Panc1 (cell line): ENCODE data around the gene PHACTR2. TPM values are rescaled to one million over a fixed set of nuclear protein-coding genes. Genes with fewer than 3 reads are reported as not detected.

ENCODE experiments used
- ATAC-seq: fragments of 200-7000 bp; cut with Tn5 transposase; 2 replicates; pipeline ENCODE4 v1.9.1; 2020; ENCODE audit warnings: mild to moderate bottlenecking, moderate library complexity
- BruUV-seq: library from RNA; stranded (reverse); fragments of 400-500 nt; replicated peaks from 2 replicates; lab custom pipeline; 2021; lab: Mats Ljungman, UMichigan
- CTCF ChIA-PET: fragments of 300-600 bp; sonication (Branson Sonifier 250); formaldehyde crosslinking; loops from one replicate; lab custom pipeline; 2022; ENCODE audit warnings: antibody characterized with exemption; lab: Charles Lee
- POLR2A ChIA-PET: fragments of 300-600 bp; sonication (Branson Sonifier 250); formaldehyde crosslinking; loops from one replicate; lab custom pipeline; 2022; ENCODE audit warnings: antibody characterized with exemption; lab: Charles Lee
- DNase-seq: peaks from one replicate; pipeline ENCODE4 v3.0.0-alpha.2; 2010; ENCODE audit warnings: low read depth, low spot score
- H3K27ac ChIP-seq: 2 replicates; pipeline ENCODE4 v1.5.1; 2011; ENCODE audit warnings: mild to moderate bottlenecking, low read length, inconsistent platforms
- H3K27me3 ChIP-seq: fragments of 200-500 bp; sonication (Bioruptor generic); 2 replicates; pipeline ENCODE4 v1.6.0; 2014; ENCODE audit warnings: low read length, inconsistent platforms; ENCODE audit not compliant: control insufficient read depth, insufficient read depth
- H3K36me3 ChIP-seq: fragments of 200-500 bp; sonication (Bioruptor generic); 2 replicates; pipeline ENCODE4 v1.5.1; 2014; ENCODE audit warnings: inconsistent platforms, mild to moderate bottlenecking, low read length, moderate library complexity; ENCODE audit not compliant: control insufficient read depth, insufficient read depth
- H3K4me1 ChIP-seq: 2 replicates; pipeline ENCODE4 v1.5.1; 2011; ENCODE audit warnings: inconsistent platforms, mild to moderate bottlenecking, low read length, moderate library complexity; ENCODE audit not compliant: control insufficient read depth, insufficient read depth
- H3K4me3 ChIP-seq, 2 experiments: 2 replicates each; pipeline ENCODE4 v1.5.1; 2011 to 2012; ENCODE audit warnings: low read depth in 2 of 2, low read length in 2 of 2, mild to moderate bottlenecking in 2 of 2, inconsistent platforms in 1 of 2, moderate library complexity in 1 of 2
- H3K9me3 ChIP-seq: fragments of 200-500 bp; sonication (Bioruptor generic); 2 replicates; pipeline ENCODE4 v1.5.1; 2014; ENCODE audit warnings: low read depth, mild to moderate bottlenecking, inconsistent platforms, low read length, moderate library complexity; ENCODE audit not compliant: control insufficient read depth, insufficient read depth
- POLR2AphosphoS5 ChIP-seq: IDR thresholded peaks from 2 replicates; pipeline ENCODE4 v1.6.1; 2012; ENCODE audit warnings: mild to moderate bottlenecking, low read depth, low read length, moderate library complexity
- SIN3A ChIP-seq: IDR thresholded peaks from 2 replicates; pipeline ENCODE4 v1.6.1; 2012; ENCODE audit warnings: low read depth, mild to moderate bottlenecking, low read length, moderate library complexity, borderline replicate concordance; ENCODE audit not compliant: insufficient read depth
- TCF7L2 ChIP-seq: IDR thresholded peaks from 2 replicates; pipeline ENCODE4 v1.6.1; 2011; ENCODE audit warnings: mild to moderate bottlenecking, low read depth, low read length, inconsistent platforms
- in situ Hi-C: cut with HindIII; loops from 2 replicates; pipeline ENCODE4 v1.10.0; 2016; ENCODE audit warnings: low sequenced_read_pairs, low pct_unique_long_range_greater_than_20kb
- intact Hi-C: fragments of 100-400 bp; cut with micrococcal nuclease; formaldehyde crosslinking; loops from one replicate; pipeline ENCODE4 v1.10.0; 2022; ENCODE audit not compliant: unreplicated experiment
- total RNA-seq: library from RNA; stranded (reverse); gene quantifications from one replicate; pipeline ENCODE4 v1.2.1, GENCODE V29; 2021; ENCODE audit not compliant: unreplicated experiment
- TF ChIP-seq, protein P1 (sequence below), 2 experiments: IDR thresholded peaks; 2 replicates each; pipeline ENCODE4 v1.6.1; 2011 to 2012; ENCODE audit warnings: low read depth in 2 of 2, control low read depth in 1 of 2, low read length in 1 of 2, mild to moderate bottlenecking in 1 of 2, moderate library complexity in 1 of 2; ENCODE audit not compliant: insufficient read depth in 1 of 2
- TF ChIP-seq, protein P2 (sequence below): fragments of 450-650 bp; IDR thresholded peaks from 2 replicates; pipeline ENCODE4 v1.5.1; 2017; ENCODE audit warnings: mild to moderate bottlenecking

Gene PHACTR2
- total RNA-seq, 1 experiment from 2014 or later = 59.9 TPM

DNA sequence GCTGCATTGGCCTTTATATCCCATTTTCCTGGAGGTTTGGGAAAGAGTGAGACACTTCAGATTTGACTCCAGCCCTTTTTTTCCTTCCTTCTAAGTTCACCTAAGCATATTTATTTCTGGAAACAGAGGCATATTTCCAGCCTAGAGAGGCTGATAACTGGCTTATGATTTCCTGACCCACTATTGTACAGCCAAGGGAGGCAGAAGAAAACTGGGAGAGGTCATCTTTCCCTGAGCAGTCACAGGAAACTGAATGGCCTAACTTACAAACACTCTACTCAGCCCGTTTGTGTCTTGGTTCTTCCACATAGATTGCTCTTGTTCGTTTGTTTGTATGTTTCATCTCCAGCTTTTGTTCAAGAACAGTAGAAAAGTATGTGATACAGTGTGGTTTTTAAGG lies 101.2 kb downstream of the PHACTR2 start:
- intact Hi-C loops (no loop called here), in situ Hi-C loops (no loop called here)
- no peak for DNase-seq
- Histone ChIP-seq H3K9me3 (no peaks in the 10 kb centered on the region), H3K4me1 (no peaks in the 10 kb centered on the region), H3K27ac (no peak overlapping the region), H3K27me3 (no peaks in the 10 kb centered on the region), H3K4me3 (no peak overlapping the region), H3K36me3 (peaks cover 6% of the 10 kb centered on the region; the same call in 1 of the 2 replicates)
- TF ChIP-seq TCF7L2 (no peak), SIN3A (no peak), POLR2AphosphoS5 (no peak)
- TF ChIP-seq, protein P1, sequence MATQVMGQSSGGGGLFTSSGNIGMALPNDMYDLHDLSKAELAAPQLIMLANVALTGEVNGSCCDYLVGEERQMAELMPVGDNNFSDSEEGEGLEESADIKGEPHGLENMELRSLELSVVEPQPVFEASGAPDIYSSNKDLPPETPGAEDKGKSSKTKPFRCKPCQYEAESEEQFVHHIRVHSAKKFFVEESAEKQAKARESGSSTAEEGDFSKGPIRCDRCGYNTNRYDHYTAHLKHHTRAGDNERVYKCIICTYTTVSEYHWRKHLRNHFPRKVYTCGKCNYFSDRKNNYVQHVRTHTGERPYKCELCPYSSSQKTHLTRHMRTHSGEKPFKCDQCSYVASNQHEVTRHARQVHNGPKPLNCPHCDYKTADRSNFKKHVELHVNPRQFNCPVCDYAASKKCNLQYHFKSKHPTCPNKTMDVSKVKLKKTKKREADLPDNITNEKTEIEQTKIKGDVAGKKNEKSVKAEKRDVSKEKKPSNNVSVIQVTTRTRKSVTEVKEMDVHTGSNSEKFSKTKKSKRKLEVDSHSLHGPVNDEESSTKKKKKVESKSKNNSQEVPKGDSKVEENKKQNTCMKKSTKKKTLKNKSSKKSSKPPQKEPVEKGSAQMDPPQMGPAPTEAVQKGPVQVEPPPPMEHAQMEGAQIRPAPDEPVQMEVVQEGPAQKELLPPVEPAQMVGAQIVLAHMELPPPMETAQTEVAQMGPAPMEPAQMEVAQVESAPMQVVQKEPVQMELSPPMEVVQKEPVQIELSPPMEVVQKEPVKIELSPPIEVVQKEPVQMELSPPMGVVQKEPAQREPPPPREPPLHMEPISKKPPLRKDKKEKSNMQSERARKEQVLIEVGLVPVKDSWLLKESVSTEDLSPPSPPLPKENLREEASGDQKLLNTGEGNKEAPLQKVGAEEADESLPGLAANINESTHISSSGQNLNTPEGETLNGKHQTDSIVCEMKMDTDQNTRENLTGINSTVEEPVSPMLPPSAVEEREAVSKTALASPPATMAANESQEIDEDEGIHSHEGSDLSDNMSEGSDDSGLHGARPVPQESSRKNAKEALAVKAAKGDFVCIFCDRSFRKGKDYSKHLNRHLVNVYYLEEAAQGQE (IDR thresholded peaks at IDR 0.05; ENCODE audit: insufficient read depth in 1 of 2, low read depth in 2 of 2, low read length in 1 of 2) = no peak
- TF ChIP-seq, protein P2, sequence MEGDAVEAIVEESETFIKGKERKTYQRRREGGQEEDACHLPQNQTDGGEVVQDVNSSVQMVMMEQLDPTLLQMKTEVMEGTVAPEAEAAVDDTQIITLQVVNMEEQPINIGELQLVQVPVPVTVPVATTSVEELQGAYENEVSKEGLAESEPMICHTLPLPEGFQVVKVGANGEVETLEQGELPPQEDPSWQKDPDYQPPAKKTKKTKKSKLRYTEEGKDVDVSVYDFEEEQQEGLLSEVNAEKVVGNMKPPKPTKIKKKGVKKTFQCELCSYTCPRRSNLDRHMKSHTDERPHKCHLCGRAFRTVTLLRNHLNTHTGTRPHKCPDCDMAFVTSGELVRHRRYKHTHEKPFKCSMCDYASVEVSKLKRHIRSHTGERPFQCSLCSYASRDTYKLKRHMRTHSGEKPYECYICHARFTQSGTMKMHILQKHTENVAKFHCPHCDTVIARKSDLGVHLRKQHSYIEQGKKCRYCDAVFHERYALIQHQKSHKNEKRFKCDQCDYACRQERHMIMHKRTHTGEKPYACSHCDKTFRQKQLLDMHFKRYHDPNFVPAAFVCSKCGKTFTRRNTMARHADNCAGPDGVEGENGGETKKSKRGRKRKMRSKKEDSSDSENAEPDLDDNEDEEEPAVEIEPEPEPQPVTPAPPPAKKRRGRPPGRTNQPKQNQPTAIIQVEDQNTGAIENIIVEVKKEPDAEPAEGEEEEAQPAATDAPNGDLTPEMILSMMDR = no peak
- ChIA-PET POLR2A (no interaction called here), CTCF (no interaction called here)
- BruUV-seq = no TSS peak
- ATAC-seq = no peak

- Histone ChIP-seq H3K9me3 (no peaks in the 10 kb centered on the region), H3K27me3 (no peaks in the 10 kb centered on the region), H3K4me1 (no peaks in the 10 kb centered on the region), H3K36me3 (peaks cover 2% of the 10 kb centered on the region; the same call in 1 of the 2 replicates), H3K27ac (no peak overlapping the region), H3K4me3 (no peak overlapping the region)
- CTCF ChIA-PET = no interaction called here
- ATAC-seq = no peak
- no peak for DNase-seq
- TF ChIP-seq, protein P1 (IDR thresholded peaks at IDR 0.05; ENCODE audit: insufficient read depth in 1 of 2, low read depth in 2 of 2, low read length in 1 of 2) = no peak
- TF ChIP-seq POLR2AphosphoS5 (no peak), SIN3A (no peak), TCF7L2 (no peak)
- TF ChIP-seq, protein P2 = no peak
- POLR2A ChIA-PET = no interaction called here
- in situ Hi-C loops (no loop called here), intact Hi-C loops (no loop called here)
- BruUV-seq = no TSS peak
Observed at GRCh38 chr6:143782481-143782880, 104.7 kb downstream of the PHACTR2 start.
